PC-3 (cell line): Measurements from ENCODE around the gene SFXN2. TPM values are rescaled to one million over a fixed set of nuclear protein-coding genes. Genes with fewer than 3 reads are reported as not detected.

Experiments used
- ATAC-seq: fragments of 200-7000 bp; cut with Tn5 transposase; 2 replicates; pipeline ENCODE4 v1.9.1; 2020; ENCODE audit warnings: mild to moderate bottlenecking, moderate library complexity
- BruUV-seq: library from RNA; stranded (reverse); fragments of 400-500 nt; replicated peaks from 2 replicates; lab custom pipeline; 2021; lab: Mats Ljungman, UMichigan
- CTCF ChIA-PET: fragments of 300-600 bp; sonication (Branson Sonifier 250); formaldehyde crosslinking; loops from one replicate; lab custom pipeline; 2022; ENCODE audit warnings: antibody characterized with exemption; lab: Charles Lee
- POLR2A ChIA-PET: fragments of 300-600 bp; sonication (Branson Sonifier 250); formaldehyde crosslinking; loops from one replicate; lab custom pipeline; 2022; ENCODE audit warnings: antibody characterized with exemption; ENCODE audit not compliant: unreplicated experiment; lab: Charles Lee
- DNase-seq: peaks from one replicate; pipeline ENCODE4 v3.0.0-alpha.2; 2015
- H2AFZ ChIP-seq: fragments of 300-600 bp; sonication (generic); 2 replicates; pipeline ENCODE4 v1.6.0; 2016; ENCODE audit warnings: antibody characterized with exemption, low read length
- H3F3A ChIP-seq: fragments of 300-600 bp; sonication (generic); one replicate; pipeline ENCODE4 v1.6.0; 2017; ENCODE audit warnings: antibody characterized with exemption, low read length, control low read depth, mild to moderate bottlenecking; ENCODE audit not compliant: unreplicated experiment
- H3K27ac ChIP-seq: fragments of 300-600 bp; sonication (generic); 2 replicates; pipeline ENCODE4 v1.5.1; 2016; ENCODE audit warnings: mild to moderate bottlenecking, low read length
- H3K27me3 ChIP-seq: fragments of 300-600 bp; sonication (generic); 2 replicates; pipeline ENCODE4 v1.6.1; 2016; ENCODE audit warnings: low read length, mixed read lengths
- H3K36me3 ChIP-seq: fragments of 300-600 bp; sonication (generic); 2 replicates; pipeline ENCODE4 v1.6.1; 2016; ENCODE audit warnings: low read depth, mixed run types, low read length, mixed read lengths
- H3K4me1 ChIP-seq: fragments of 300-600 bp; sonication (generic); 2 replicates; pipeline ENCODE4 v1.5.1; 2016; ENCODE audit warnings: low read length; ENCODE audit not compliant: insufficient read depth
- H3K4me2 ChIP-seq: fragments of 300-600 bp; sonication (generic); 2 replicates; pipeline ENCODE4 v1.6.0; 2016; ENCODE audit warnings: low read length
- H3K4me3 ChIP-seq: fragments of 300-600 bp; sonication (generic); 2 replicates; pipeline ENCODE4 v1.5.1; 2016; ENCODE audit warnings: mild to moderate bottlenecking, low read length, mixed read lengths
- H3K79me2 ChIP-seq: fragments of 300-600 bp; sonication (generic); 2 replicates; pipeline ENCODE4 v1.6.1; 2017; ENCODE audit warnings: low read length, mixed read lengths
- H3K9ac ChIP-seq: fragments of 300-600 bp; sonication (generic); 2 replicates; pipeline ENCODE4 v1.6.0; 2016; ENCODE audit warnings: mild to moderate bottlenecking, low read length
- H3K9me2 ChIP-seq: fragments of 300-600 bp; sonication (generic); replicated peaks from 2 replicates; pipeline ENCODE4 v1.6.1; 2016; ENCODE audit warnings: mixed run types, low read length, mixed read lengths
- H3K9me3 ChIP-seq: fragments of 300-600 bp; sonication (generic); 2 replicates; pipeline ENCODE4 v1.6.1; 2016; ENCODE audit warnings: low read length, mixed read lengths
- H4K20me1 ChIP-seq: fragments of 300-600 bp; sonication (generic); 2 replicates; pipeline ENCODE4 v1.6.1; 2016; ENCODE audit warnings: low read length, mixed read lengths
- EZH2 ChIP-seq: fragments of 300-600 bp; sonication (generic); IDR thresholded peaks from one replicate; pipeline ENCODE4 v1.6.1; 2017; ENCODE audit warnings: antibody characterized with exemption, mild to moderate bottlenecking, low read length; ENCODE audit not compliant: unreplicated experiment
- EZH2phosphoT487 ChIP-seq: fragments of 300-600 bp; sonication (generic); IDR thresholded peaks from 2 replicates; pipeline ENCODE4 v1.6.1; 2018; ENCODE audit warnings: mild to moderate bottlenecking, antibody characterized with exemption, low read length, borderline replicate concordance
- intact Hi-C: fragments of 100-400 bp; cut with micrococcal nuclease; formaldehyde crosslinking; loops from 2 replicates; pipeline ENCODE4 v1.9.0; 2023
- total RNA-seq: library from RNA; depleted of rRNA; stranded (reverse); fragments of >200 nt; gene quantifications from 2 replicates; pipeline ENCODE4 v1.2.3, GENCODE V29; 2014
- TF ChIP-seq, protein P1 (sequence below): fragments of 300-600 bp; sonication (generic); conservative IDR thresholded peaks from 2 replicates; pipeline ENCODE4 v1.5.1; 2017; ENCODE audit warnings: antibody characterized with exemption, low read depth, mild to moderate bottlenecking, low read length

SFXN2 gene
- total RNA-seq, 1 experiment from 2014 or later: 10.3 TPM

GRCh38 chr10:102712089-102712488 lies 2.3 kb upstream of the SFXN2 start:
- Histone ChIP-seq H3K36me3 (no peaks in the 10 kb centered on the region), H3K27me3 (no peaks in the 10 kb centered on the region), H3K4me3 (no peak overlapping the region), H3K9me3 (no peaks in the 10 kb centered on the region), H2AFZ (no peak overlapping the region), H3K9ac (no peak overlapping the region), H3K79me2 (peaks cover 19% of the 10 kb centered on the region; the same call in 1 of the 2 replicates), H3K27ac (no peak overlapping the region), H3K4me1 (peaks cover 18% of the 10 kb centered on the region), H3K9me2 (no peaks in the 10 kb centered on the region), H3F3A (no peaks in the 10 kb centered on the region), H3K4me2 (no peak overlapping the region), H4K20me1 (no peaks in the 10 kb centered on the region)
- no peak for ATAC-seq
- no peak for TF ChIP-seq EZH2
- no peak for TF ChIP-seq EZH2phosphoT487
- TF ChIP-seq, protein P1, sequence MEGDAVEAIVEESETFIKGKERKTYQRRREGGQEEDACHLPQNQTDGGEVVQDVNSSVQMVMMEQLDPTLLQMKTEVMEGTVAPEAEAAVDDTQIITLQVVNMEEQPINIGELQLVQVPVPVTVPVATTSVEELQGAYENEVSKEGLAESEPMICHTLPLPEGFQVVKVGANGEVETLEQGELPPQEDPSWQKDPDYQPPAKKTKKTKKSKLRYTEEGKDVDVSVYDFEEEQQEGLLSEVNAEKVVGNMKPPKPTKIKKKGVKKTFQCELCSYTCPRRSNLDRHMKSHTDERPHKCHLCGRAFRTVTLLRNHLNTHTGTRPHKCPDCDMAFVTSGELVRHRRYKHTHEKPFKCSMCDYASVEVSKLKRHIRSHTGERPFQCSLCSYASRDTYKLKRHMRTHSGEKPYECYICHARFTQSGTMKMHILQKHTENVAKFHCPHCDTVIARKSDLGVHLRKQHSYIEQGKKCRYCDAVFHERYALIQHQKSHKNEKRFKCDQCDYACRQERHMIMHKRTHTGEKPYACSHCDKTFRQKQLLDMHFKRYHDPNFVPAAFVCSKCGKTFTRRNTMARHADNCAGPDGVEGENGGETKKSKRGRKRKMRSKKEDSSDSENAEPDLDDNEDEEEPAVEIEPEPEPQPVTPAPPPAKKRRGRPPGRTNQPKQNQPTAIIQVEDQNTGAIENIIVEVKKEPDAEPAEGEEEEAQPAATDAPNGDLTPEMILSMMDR: no peak
- ChIA-PET CTCF (no interaction called here), POLR2A (interaction anchor here (0.6 kb wide), 1 partner anchor 36 kb away, joined by 3 read pairs; no protein-coding TSS in a partner anchor)
- DNase-seq: no peak
- BruUV-seq: no TSS peak
- intact Hi-C loops: loop anchor here (5.0 kb wide), 2 partner anchors 35 to 210 kb away; partner anchors contain the start of genes ACTR1A and SUFU

DNA sequence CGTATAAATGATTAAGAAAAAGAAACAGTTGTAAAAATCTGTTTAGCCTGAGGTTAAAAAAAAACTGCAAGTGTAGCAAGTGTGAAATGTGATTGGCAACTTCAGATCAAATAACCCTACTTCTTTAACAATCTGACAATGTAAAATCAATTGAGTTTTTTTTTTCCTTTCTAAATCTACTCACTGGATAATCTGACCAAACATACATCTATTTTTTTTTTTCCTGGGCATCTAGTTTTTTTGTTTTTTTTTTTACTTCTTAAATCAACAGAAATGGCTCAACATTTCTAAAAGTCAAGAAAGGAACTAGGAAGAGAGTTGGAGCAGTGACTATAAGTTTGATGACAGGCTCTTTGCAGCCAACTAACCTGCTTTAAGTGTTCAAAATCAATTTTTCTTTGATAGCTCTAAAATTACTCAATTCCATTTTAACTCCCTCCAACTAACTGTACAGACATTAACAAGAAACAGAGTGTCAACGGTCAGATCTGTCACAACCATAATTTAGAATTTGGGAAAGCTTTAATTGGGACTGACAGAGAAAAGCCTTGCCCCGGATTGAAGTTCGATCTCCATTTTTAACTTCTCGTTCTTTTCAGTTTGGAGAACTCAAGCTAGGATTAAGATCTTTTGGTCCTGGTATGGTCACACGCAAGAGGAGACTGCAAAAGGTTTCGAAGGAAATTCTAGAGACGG lies 1.4 kb upstream of the SFXN2 start:
- Histone ChIP-seq H2AFZ (peak overlapping the region; percentile 94), H3K9me2 (no peaks in the 10 kb centered on the region), H3K36me3 (no peaks in the 10 kb centered on the region), H3K4me1 (peaks cover 18% of the 10 kb centered on the region), H3F3A (no peaks in the 10 kb centered on the region), H3K79me2 (peaks cover 19% of the 10 kb centered on the region; the same call in 1 of the 2 replicates), H4K20me1 (no peaks in the 10 kb centered on the region), H3K27ac (no peak overlapping the region), H3K27me3 (no peaks in the 10 kb centered on the region), H3K9me3 (no peaks in the 10 kb centered on the region), H3K9ac (peak overlapping the region; percentile 47), H3K4me2 (peak overlapping the region; percentile 97), H3K4me3 (peak overlapping the region; percentile 79)
- no TSS peak for BruUV-seq
- POLR2A ChIA-PET: interaction anchor here (0.6 kb wide), 1 partner anchor 37 kb away, joined by 3 read pairs; no protein-coding TSS in a partner anchor
- DNase-seq (no peak), ATAC-seq (no peak)
- no peak for TF ChIP-seq EZH2phosphoT487
- no peak for TF ChIP-seq EZH2
- TF ChIP-seq, protein P1: no peak
- CTCF ChIA-PET: no interaction called here
- intact Hi-C loops: loop anchor here (5.0 kb wide), 2 partner anchors 36 to 211 kb away; partner anchors contain the start of genes ACTR1A and SUFU

GRCh38 chr10:102713539-102713813 lies 960 bp upstream of the SFXN2 start:
- no peak for DNase-seq
- H3K36me3 ChIP-seq: no peaks in the 10 kb centered on the region
- TF ChIP-seq EZH2 (no peak), EZH2phosphoT487 (no peak)
- TF ChIP-seq, protein P1: no peak
- H3K9ac ChIP-seq: peak overlapping the region; percentile 47
- H3F3A ChIP-seq: no peaks in the 10 kb centered on the region
- intact Hi-C loops: loop anchor here (5.0 kb wide), 2 partner anchors 36 to 211 kb away; partner anchors contain the start of genes ACTR1A and SUFU
- ChIA-PET CTCF (no interaction called here), POLR2A (no interaction called here)
- H3K79me2 ChIP-seq: peaks cover 19% of the 10 kb centered on the region; the same call in 1 of the 2 replicates
- BruUV-seq: TSS peak; percentile 40
- peak overlapping the region; percentile 94 for H2AFZ ChIP-seq
- ATAC-seq: peak; percentile 48
- H3K27me3 ChIP-seq: no peaks in the 10 kb centered on the region
- H3K4me1 ChIP-seq: peaks cover 18% of the 10 kb centered on the region
- peak overlapping the region; percentile 97 for H3K4me2 ChIP-seq
- H3K9me2 ChIP-seq: no peaks in the 10 kb centered on the region
- no peaks in the 10 kb centered on the region for H3K9me3 ChIP-seq
- no peak overlapping the region for H3K27ac ChIP-seq
- no peaks in the 10 kb centered on the region for H4K20me1 ChIP-seq
- H3K4me3 ChIP-seq: peak overlapping the region; percentile 79
